Breast epithelium (tissue), 4 donors: ENCODE data around the gene FMN1. TPM values are rescaled to one million over a fixed set of nuclear protein-coding genes. Genes with fewer than 3 reads are reported as not detected.

Source experiments
- DNase-seq, 2 donors: peaks; one replicate each; pipeline ENCODE4 v3.0.0-alpha.2; 2019; ENCODE audit warnings: low spot score in 2 of 2
- H3K27ac ChIP-seq, 2 donors: fragments of 200-600 bp; sonication (generic) in 1 of 2; one replicate each; pipeline ENCODE4 v1.5.1; 2016 to 2019; ENCODE audit warnings: mild to moderate bottlenecking in 1 of 2
- H3K27me3 ChIP-seq, 2 donors: fragments of 200-600 bp; sonication (generic) in 1 of 2; one replicate each; pipeline versions ENCODE4 v1.5.1 to v1.6.0; 2017 to 2019; ENCODE audit warnings: control low read depth in 1 of 2, mild to moderate bottlenecking in 1 of 2
- H3K36me3 ChIP-seq: fragments of 200-600 bp; one replicate; pipeline ENCODE4 v1.5.1; 2019
- H3K4me1 ChIP-seq, 2 donors: fragments of 200-600 bp; sonication (generic); one replicate each; pipeline ENCODE4 v1.5.1; 2016 to 2019; ENCODE audit warnings: control low read depth in 1 of 2
- H3K4me3 ChIP-seq, 3 donors: fragments of 200-600 bp; sonication (generic); 1 replicate in 2 of 3; 2 replicates in 1 of 3; pipeline ENCODE4 v1.5.1; 2016 to 2019; ENCODE audit warnings: mild to moderate bottlenecking in 3 of 3, moderate library complexity in 2 of 3
- H3K9me3 ChIP-seq, 2 donors: fragments of 200-600 bp; sonication (generic) in 1 of 2; one replicate each; pipeline ENCODE4 v1.5.1; 2016 to 2019; ENCODE audit warnings: control low read depth in 1 of 2
- CTCF ChIP-seq, 3 donors: fragments of 450-650 bp; IDR thresholded peaks; one replicate each; pipeline ENCODE4 v1.5.1; 2016 to 2017; ENCODE audit warnings: antibody characterized with exemption in 3 of 3, mild to moderate bottlenecking in 3 of 3, moderate library complexity in 3 of 3
- POLR2A ChIP-seq: fragments of 450-650 bp; IDR thresholded peaks from one replicate; pipeline ENCODE4 v1.6.1; 2016; ENCODE audit warnings: antibody characterized with exemption, mild to moderate bottlenecking, moderate library complexity
- POLR2AphosphoS5 ChIP-seq, 3 donors: sonication (generic); formaldehyde crosslinking; IDR thresholded peaks; one replicate each; pipeline ENCODE4 v1.6.1; 2017; ENCODE audit warnings: antibody characterized with exemption in 3 of 3
- intact Hi-C: fragments of 100-400 bp; cut with DNase I; formaldehyde crosslinking; loops from one replicate; pipeline ENCODE4 v1.15.1; 2023; ENCODE audit warnings: low total_unique reads
- total RNA-seq, 3 donors: library from RNA; depleted of rRNA; stranded (reverse); fragments of >200 nt; gene quantifications; one replicate each; pipeline ENCODE4 v1.1.0, GENCODE V29; 2016

The FMN1 gene
- total RNA-seq, 3 donors from 2014 or later, result 33.1 to 56.8 (median 50.7) TPM

GRCh38 chr15:32933236-32933635 is 261.3 kb downstream of the FMN1 start:
- Histone ChIP-seq H3K9me3 (peaks cover 0 to 4% of the 10 kb centered on the region in 2 donors), H3K27ac (no peak overlapping the region), H3K4me3 (no peak overlapping the region), H3K4me1 (no peaks in the 10 kb centered on the region), H3K36me3 (no peaks in the 10 kb centered on the region), H3K27me3 (no peaks in the 10 kb centered on the region)
- intact Hi-C loops, result loop anchor here (5.0 kb wide), 1 partner anchor 834 kb away; no protein-coding TSS in a partner anchor
- TF ChIP-seq POLR2AphosphoS5 (IDR thresholded peaks at IDR 0.05), result no peak
- no peak for TF ChIP-seq POLR2A
- TF ChIP-seq CTCF (IDR thresholded peaks at IDR 0.05), result no peak
- DNase-seq, result no peak

GRCh38 chr15:32928876-32929275 is 265.6 kb downstream of the FMN1 start:
- DNase-seq, result no peak
- TF ChIP-seq POLR2AphosphoS5 (IDR thresholded peaks at IDR 0.05) (no peak), CTCF (IDR thresholded peaks at IDR 0.05) (no peak), POLR2A (no peak)
- Histone ChIP-seq H3K4me1 (no peaks in the 10 kb centered on the region), H3K4me3 (no peak overlapping the region), H3K27ac (no peak overlapping the region), H3K36me3 (no peaks in the 10 kb centered on the region), H3K9me3 (peaks cover 0 to 4% of the 10 kb centered on the region in 2 donors), H3K27me3 (no peaks in the 10 kb centered on the region)
- intact Hi-C loops, result no loop called here

GRCh38 chr15:32927124-32927523 is 267.4 kb downstream of the FMN1 start:
- no peak overlapping the region for H3K27ac ChIP-seq
- TF ChIP-seq CTCF (IDR thresholded peaks at IDR 0.05) (no peak), POLR2A (no peak)
- H3K9me3 ChIP-seq, result peaks cover 0 to 4% of the 10 kb centered on the region in 2 donors
- no peak for DNase-seq
- H3K36me3 ChIP-seq, result no peaks in the 10 kb centered on the region
- no peaks in the 10 kb centered on the region for H3K4me1 ChIP-seq
- no peaks in the 10 kb centered on the region for H3K27me3 ChIP-seq
- no peak overlapping the region for H3K4me3 ChIP-seq
- intact Hi-C loops, result no loop called here

GRCh38 chr15:32923176-32923575 is 271.3 kb downstream of the FMN1 start:
- TF ChIP-seq POLR2AphosphoS5 (IDR thresholded peaks at IDR 0.05) (no peak), POLR2A (no peak), CTCF (IDR thresholded peaks at IDR 0.05) (no peak)
- Histone ChIP-seq H3K4me3 (no peak overlapping the region), H3K36me3 (no peaks in the 10 kb centered on the region), H3K27ac (no peak overlapping the region), H3K27me3 (no peaks in the 10 kb centered on the region), H3K4me1 (no peaks in the 10 kb centered on the region), H3K9me3 (no peaks in the 10 kb centered on the region)
- intact Hi-C loops, result no loop called here
- no peak for DNase-seq

- Histone ChIP-seq H3K4me1 (no peaks in the 10 kb centered on the region), H3K9me3 (no peaks in the 10 kb centered on the region), H3K27me3 (no peaks in the 10 kb centered on the region), H3K36me3 (no peaks in the 10 kb centered on the region), H3K4me3 (no peak overlapping the region), H3K27ac (no peak overlapping the region)
- DNase-seq, result no peak
- TF ChIP-seq CTCF (IDR thresholded peaks at IDR 0.05) (no peak), POLR2A (no peak), POLR2AphosphoS5 (IDR thresholded peaks at IDR 0.05) (no peak)
- intact Hi-C loops, result no loop called here
Measured at GRCh38 chr15:32922541-32922940, 272.0 kb downstream of the FMN1 start.
